Activated CD8-positive, alpha-beta memory T cell treated with anti-CD3 and anti-CD28 coated beads, Interleukin-2, amount 50 U/mL, for 1 hour (primary cell): ENCODE results near the gene HDDC2.
"Not testable (repeated sequence)": the region's sequence is repeated elsewhere in the genome, so short reads cannot be mapped to it uniquely, and the experiment has no call there.

Experiments
- DNase-seq: peaks from one replicate; pipeline ENCODE4 v3.0.0-alpha.2; 2020; ENCODE audit errors: extremely low read depth

HDDC2 gene

GRCh38 chr6:125306756-125307149 is 5.0 kb upstream of the HDDC2 start:
- no peak for DNase-seq

GRCh38 chr6:125304970-125305660 is 3.3 kb upstream of the HDDC2 start:
- DNase-seq: no peak

GRCh38 chr6:125303512-125303854 is 1.7 kb upstream of the HDDC2 start:
- no peak for DNase-seq

- DNase-seq: no peak
Observed at GRCh38 chr6:125302840-125303511, 1.2 kb upstream of the HDDC2 start.

- DNase-seq: no peak
Observed at GRCh38 chr6:125300992-125301434, 754 bp downstream of the HDDC2 start.

GRCh38 chr6:125299257-125299656 is 2.5 kb downstream of the HDDC2 start:
- no peak for DNase-seq

- no peak for DNase-seq
Observed at GRCh38 chr6:125296471-125296870, 5.3 kb downstream of the HDDC2 start.

GRCh38 chr6:125294925-125295324 is 6.8 kb downstream of the HDDC2 start:
- no peak for DNase-seq

- no peak for DNase-seq
Observed at GRCh38 chr6:125294036-125294435, 7.7 kb downstream of the HDDC2 start.

GRCh38 chr6:125293587-125293986 is 8.2 kb downstream of the HDDC2 start:
- DNase-seq: no peak

- no peak for DNase-seq
Observed at GRCh38 chr6:125287718-125288117, 14.0 kb downstream of the HDDC2 start.

GRCh38 chr6:125285936-125286335 is 15.8 kb downstream of the HDDC2 start:
- no peak for DNase-seq

GRCh38 chr6:125285353-125285752 is 16.4 kb downstream of the HDDC2 start:
- no peak for DNase-seq

GRCh38 chr6:125282470-125282869 is 19.3 kb downstream of the HDDC2 start:
- not testable (repeated sequence) for DNase-seq

GRCh38 chr6:125280370-125281035 is 21.3 kb downstream of the HDDC2 start:
- not testable (repeated sequence) for DNase-seq

- DNase-seq: no peak
Observed at GRCh38 chr6:125279961-125280360, 21.8 kb downstream of the HDDC2 start.

GRCh38 chr6:125277838-125278237 is 23.9 kb downstream of the HDDC2 start:
- DNase-seq: no peak

- DNase-seq: no peak
Observed at GRCh38 chr6:125275779-125276178, 26.0 kb downstream of the HDDC2 start.

- DNase-seq: no peak
Observed at GRCh38 chr6:125274935-125275334, 26.8 kb downstream of the HDDC2 start.

GRCh38 chr6:125273965-125274364 is 27.8 kb downstream of the HDDC2 start:
- DNase-seq: no peak

GRCh38 chr6:125273251-125273650 is 28.5 kb downstream of the HDDC2 start:
- no peak for DNase-seq

GRCh38 chr6:125271486-125272159 is 30.1 kb downstream of the HDDC2 start:
- no peak for DNase-seq
